Measurements from ENCODE around the gene TMUB2. TPM values are rescaled to one million over a fixed set of nuclear protein-coding genes. Genes with fewer than 3 reads are reported as not detected.

Gene TMUB2
- total and polyA plus RNA-seq, 9 of the 15 experiments (the other 6 are each of a cell fraction or from before 2014, with no cell fraction given), result 4.1 to 29.8 (median 16.3) TPM

GRCh38 chr17:44219108-44219615 is 32.4 kb downstream of the TMUB2 start (continued):
- TF ChIP-seq CREB3L1 (IDR thresholded peaks at IDR 0.05; ENCODE audit: borderline replicate concordance, low read depth) (peak; percentile 44; the same call in 1 of the 2 replicates), ZNF280B (CRISPR knock-in tag; IDR thresholded peaks at IDR 0.05) (no peak), ZC3H4 (CRISPR knock-in tag; IDR thresholded peaks at IDR 0.05; ENCODE audit: borderline replicate concordance) (no peak), SMAD1 (IDR thresholded peaks at IDR 0.05; ENCODE audit: low read depth, low read length, partially characterized antibody) (no peak), CHD1 (IDR thresholded peaks at IDR 0.05; ENCODE audit: low read length) (peak; percentile 97), ILF3 (IDR thresholded peaks at IDR 0.05; ENCODE audit: borderline replicate concordance) (peak; percentile 71; the same call in 1 of the 2 replicates), MXI1 (IDR thresholded peaks at IDR 0.05; ENCODE audit: low read depth, low read length) (no peak), NONO (IDR thresholded peaks at IDR 0.05; ENCODE audit: low read depth in 2 of 2, low read length in 1 of 2) (peak; percentile 14 to 48; a peak in 3 of 4 replicates), ETS2 (tag; IDR thresholded peaks at IDR 0.05; ENCODE audit: borderline replicate concordance, poor library complexity, severe bottlenecking) (peak; percentile 38), RBFOX2 (IDR thresholded peaks at IDR 0.05; ENCODE audit: low read depth, low read length) (peak; percentile 82), EWSR1 (IDR thresholded peaks at IDR 0.05; ENCODE audit: borderline replicate concordance, low read depth, partially characterized antibody) (no peak), ZBTB9 (CRISPR knock-in tag; IDR thresholded peaks at IDR 0.05) (0 out of 2 replicates have a peak, but pooled peaks have one; percentile 62), ETS1 (conservative IDR thresholded peaks at IDR 0.05; ENCODE audit: control insufficient read depth, low read depth, low read length) (no peak; the same call in 1 of the 2 replicates), CEBPB (tag; IDR thresholded peaks at IDR 0.05) (no peak), POLR2G (IDR thresholded peaks at IDR 0.05; ENCODE audit: low read depth, low read length) (peak; percentile 89), HIVEP1 (CRISPR knock-in tag; IDR thresholded peaks at IDR 0.05) (no peak), RBBP5 (IDR thresholded peaks at IDR 0.05; ENCODE audit: borderline replicate concordance, insufficient read depth, low read length, poor library complexity, severe bottlenecking) (peak; percentile 75), NFIC (IDR thresholded peaks at IDR 0.05) (0 out of 2 replicates have a peak, but pooled peaks have one; percentile 9), RAD21 (CRISPR knock-in tag; conservative IDR thresholded peaks at IDR 0.05 in 1 of 2, IDR thresholded peaks at IDR 0.05 in 1 of 2) (0 out of 4 replicates have a peak, but pooled peaks of 1 of the 2 experiments have one; percentile 11), BRD4 (IDR thresholded peaks at IDR 0.05) (0 out of 2 replicates have a peak, but pooled peaks have one; percentile 45)

All from K562 (cell line).